DMS 273 treated with DMSO at 0.1 percent for 48 hours (cell line): ENCODE data around the gene S1PR4.
"Not testable (repeated sequence)": the region's sequence is repeated elsewhere in the genome, so short reads cannot be mapped to it uniquely, and the experiment has no call there.

Experiments
- DNase-seq: peaks from one replicate; lab custom pipeline; 2025; lab: John Stamatoyannopoulos, UW

S1PR4 gene

DNA sequence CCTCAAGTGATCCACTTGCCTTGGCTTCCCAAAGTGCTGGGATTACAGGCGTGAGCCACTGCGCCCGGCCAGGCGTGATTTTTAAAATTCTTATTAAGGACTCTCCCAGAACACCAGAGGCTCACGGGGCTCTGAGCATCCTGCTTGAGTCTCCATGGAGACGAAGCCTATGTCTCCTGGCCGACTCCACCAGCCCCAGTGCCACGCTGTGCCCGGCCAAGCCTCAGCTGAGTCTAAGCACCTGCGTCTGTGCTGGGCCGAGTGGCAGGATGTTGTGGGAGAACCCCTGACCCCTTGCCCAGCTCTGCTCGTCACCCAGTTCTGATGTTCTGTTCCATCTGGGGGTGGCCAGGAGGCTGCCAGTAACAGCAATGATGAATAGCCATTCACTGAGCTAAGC is 42.0 kb downstream of the S1PR4 start:
- no peak for DNase-seq

DNA sequence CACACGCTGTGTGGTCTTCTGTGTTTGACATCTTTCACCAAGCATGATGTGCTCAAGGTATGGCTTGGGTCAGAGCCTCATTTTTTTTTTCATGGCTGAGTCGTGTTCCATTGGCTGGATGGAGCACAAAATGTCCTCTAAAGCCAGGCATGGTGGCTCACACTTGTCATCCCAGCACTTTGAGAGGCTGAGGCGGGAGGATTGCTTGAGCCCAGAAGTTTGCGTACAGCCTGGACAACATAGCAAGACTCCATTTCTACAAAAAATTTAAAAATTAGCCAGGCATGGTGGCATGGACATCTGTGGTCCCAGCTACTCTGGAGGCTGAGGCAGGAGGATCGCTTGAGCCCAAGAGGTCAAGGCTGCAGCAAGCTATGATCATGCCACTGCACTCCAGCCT is 43.0 kb downstream of the S1PR4 start:
- not testable (repeated sequence) for DNase-seq

DNA sequence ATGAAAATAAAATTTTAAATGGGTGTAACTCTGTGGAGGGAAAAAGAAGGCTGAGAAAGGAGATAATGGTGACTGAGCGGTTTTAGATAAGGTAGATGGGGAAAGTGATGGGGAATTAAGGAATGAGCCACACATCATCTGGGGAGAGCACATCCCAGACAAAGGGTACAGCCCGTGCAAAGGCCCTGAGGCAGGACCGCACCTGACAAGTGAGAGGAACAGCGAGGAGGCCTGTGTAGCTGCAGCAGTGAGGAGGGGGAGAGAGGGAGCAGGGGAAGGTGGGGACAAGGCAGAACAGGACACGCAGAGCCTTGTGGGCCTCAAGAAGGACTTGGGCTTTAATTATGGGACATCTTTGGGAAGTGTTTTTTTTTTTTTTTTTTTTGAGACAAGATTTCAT is 44.1 kb downstream of the S1PR4 start:
- DNase-seq, result no peak

DNA sequence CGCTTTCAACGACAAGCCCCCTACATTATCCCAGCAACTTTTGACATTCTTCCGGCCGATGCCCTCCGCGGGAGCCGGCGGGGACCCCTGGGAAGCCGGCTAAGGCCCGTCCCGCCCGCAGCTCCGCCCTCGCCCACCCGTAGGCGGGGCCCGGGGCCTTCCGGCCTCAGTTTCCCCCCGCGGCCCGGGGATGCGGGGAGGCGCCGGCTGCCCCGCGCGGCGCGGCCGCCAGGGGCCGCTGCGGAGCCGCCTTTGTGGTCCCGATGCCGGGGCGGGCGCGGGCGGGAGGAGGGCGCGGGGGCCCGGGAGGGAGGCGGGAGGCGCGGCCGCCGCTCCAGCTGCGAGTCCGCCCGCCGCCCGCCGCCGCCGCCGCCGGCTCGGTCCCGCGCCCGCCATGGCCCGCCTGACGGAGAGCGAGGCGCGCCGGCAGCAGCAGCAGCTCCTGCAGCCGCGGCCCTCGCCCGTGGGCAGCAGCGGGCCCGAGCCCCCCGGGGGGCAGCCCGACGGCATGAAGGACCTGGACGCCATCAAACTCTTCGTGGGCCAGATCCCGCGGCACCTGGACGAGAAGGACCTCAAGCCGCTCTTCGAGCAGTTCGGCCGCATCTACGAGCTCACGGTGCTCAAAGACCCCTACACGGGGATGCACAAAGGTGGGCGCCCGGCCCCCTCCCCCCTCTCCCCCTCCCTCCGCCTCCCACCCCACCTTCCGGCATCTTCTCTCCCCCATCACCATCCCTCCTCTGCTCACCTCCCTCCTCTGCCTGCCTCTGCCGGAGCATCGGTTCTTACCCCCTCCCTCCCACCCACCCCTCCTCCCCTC is 46.0 kb downstream of the S1PR4 start, which contains the start of gene CELF5:
Gene CELF5 (plus strand): TSS at position 316 of the 823 bp plus-strand sequence. CDS start 79 bp downstream, at position 395.
- DNase-seq, result no peak

DNA sequence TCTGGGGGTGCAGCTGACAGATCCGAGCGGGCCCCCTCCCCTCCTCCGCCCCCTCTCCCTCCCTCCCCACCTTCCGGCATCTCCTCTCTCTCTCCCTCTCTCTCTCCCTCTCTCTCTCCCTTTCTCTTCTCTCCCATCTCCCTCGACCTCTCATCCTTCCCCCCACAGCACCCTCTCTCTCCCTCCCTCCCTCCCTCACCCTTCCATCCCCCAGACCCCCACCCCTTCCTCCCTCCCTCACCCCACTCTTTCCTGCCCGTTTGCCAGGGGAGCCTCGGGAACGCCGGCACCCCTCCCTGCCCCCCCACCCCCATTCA is 46.6 kb downstream of the S1PR4 start:
- DNase-seq, result no peak

DNA sequence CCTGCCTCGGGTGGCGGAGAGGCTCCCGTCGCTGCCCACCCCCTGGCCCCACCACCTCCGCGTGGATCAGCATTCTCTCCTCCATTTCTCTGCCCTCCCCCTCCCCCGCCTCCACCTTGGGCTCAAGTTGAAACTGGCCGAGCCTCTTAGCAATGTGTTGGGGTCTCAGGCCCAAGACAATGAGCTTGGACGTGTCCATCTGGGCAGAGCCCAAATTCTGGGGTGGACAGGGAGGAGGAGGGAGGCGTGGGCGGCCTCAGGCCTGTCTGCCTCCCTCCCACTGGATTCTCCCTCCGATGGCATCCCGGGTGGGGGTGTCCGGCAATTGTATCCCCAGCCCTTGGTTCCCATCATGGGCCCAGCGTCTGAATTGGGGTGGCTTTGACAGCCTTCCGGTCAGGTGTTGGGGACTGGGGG is 47.1 kb downstream of the S1PR4 start:
- no peak for DNase-seq

DNA sequence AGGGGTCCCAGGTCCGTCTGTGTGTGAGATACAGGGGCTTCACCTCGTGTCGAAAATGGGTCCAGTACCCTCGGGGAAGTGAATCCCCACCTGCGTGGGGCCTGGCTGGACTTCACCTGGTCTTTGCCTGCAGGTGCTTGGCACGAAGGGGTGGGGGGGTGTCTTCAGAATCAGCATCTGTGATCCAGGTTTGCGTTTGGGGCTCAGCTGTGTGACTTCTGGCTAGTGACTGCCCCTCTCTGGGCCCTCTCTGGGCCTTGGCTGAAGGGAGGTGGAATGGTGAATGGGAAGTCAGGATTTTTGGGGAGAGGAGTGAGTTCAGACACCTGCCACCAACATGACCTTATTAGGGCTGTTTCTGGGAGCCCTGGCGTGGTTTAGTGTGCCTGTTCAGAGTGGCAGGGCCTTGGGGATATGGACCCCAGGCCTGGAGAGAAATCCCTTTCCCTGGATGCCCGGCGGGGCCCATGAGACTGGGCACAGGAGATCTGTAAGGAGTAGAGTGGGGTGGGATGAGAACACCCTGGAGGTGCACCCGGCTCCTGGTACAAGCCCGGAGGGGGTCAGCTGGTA is 48.6 kb downstream of the S1PR4 start:
- DNase-seq, result no peak

DNA sequence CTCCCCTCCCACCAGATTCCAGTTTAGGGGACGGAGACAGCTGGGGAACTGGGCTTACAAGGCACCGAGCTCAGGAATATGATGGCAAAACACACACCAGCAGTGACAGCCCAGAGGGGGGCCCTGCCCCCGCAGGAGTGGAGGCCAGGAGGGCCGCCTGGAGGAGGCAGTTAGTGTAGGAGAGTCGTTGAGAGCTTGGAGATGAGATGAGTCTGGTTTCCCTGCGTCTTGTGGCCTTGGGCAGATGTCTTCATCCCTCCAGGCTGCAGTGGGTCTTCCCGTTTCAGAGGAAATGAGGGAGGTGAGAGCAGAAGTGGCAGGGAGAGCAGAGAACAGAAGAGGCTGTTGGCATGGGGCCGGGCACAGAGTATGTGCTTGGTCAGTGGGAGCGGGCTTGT is 50.8 kb downstream of the S1PR4 start:
- no peak for DNase-seq
